ENCODE results near the gene ASIC5.

ASIC5 gene

GRCh38 chr4:155853189-155853588 lies 12.9 kb downstream of the ASIC5 start:
- Histone ChIP-seq H3K9ac (ENCODE audit: low read depth, low read length) (no peak overlapping the region), H3K36me3 (ENCODE audit: insufficient read depth, low read length) (no peaks in the 10 kb centered on the region), H3K9me3 (ENCODE audit: control insufficient read depth, insufficient read depth, low read length) (no peaks in the 10 kb centered on the region), H3K4me1 (ENCODE audit: insufficient read depth, low read length) (no peaks in the 10 kb centered on the region)

GRCh38 chr4:155849042-155849441 lies 17.0 kb downstream of the ASIC5 start:
- H3K36me3 ChIP-seq (ENCODE audit: insufficient read depth, low read length): no peaks in the 10 kb centered on the region

GRCh38 chr4:155846929-155847328 lies 19.1 kb downstream of the ASIC5 start:
- peaks cover 3% of the 10 kb centered on the region; the same call in 1 of the 2 replicates for H3K9me3 ChIP-seq (ENCODE audit: control insufficient read depth, insufficient read depth, low read length)
- no peaks in the 10 kb centered on the region for H3K36me3 ChIP-seq (ENCODE audit: insufficient read depth, low read length)
- H3K4me1 ChIP-seq (ENCODE audit: insufficient read depth, low read length): no peaks in the 10 kb centered on the region
- H3K9ac ChIP-seq (ENCODE audit: low read depth, low read length): no peak overlapping the region

More at GRCh38 chr4:155849042-155849441, 17.0 kb downstream of the ASIC5 start:
- Histone ChIP-seq H3K9me3 (ENCODE audit: control insufficient read depth, insufficient read depth, low read length) (peaks cover 3% of the 10 kb centered on the region; the same call in 1 of the 2 replicates), H3K4me1 (ENCODE audit: insufficient read depth, low read length) (no peaks in the 10 kb centered on the region), H3K9ac (ENCODE audit: low read depth, low read length) (no peak overlapping the region)

- Histone ChIP-seq H3K36me3 (ENCODE audit: insufficient read depth, low read length) (no peaks in the 10 kb centered on the region), H3K4me1 (ENCODE audit: insufficient read depth, low read length) (no peaks in the 10 kb centered on the region), H3K9me3 (ENCODE audit: control insufficient read depth, insufficient read depth, low read length) (peaks cover 3% of the 10 kb centered on the region; the same call in 1 of the 2 replicates), H3K9ac (ENCODE audit: low read depth, low read length) (no peak overlapping the region)
Measured at GRCh38 chr4:155842080-155842479, 24.0 kb downstream of the ASIC5 start.

- H3K9ac ChIP-seq (ENCODE audit: low read depth, low read length): no peak overlapping the region
- no peaks in the 10 kb centered on the region for H3K9me3 ChIP-seq (ENCODE audit: control insufficient read depth, insufficient read depth, low read length)
- H3K36me3 ChIP-seq (ENCODE audit: insufficient read depth, low read length): no peaks in the 10 kb centered on the region
- no peaks in the 10 kb centered on the region for H3K4me1 ChIP-seq (ENCODE audit: insufficient read depth, low read length)
Measured at GRCh38 chr4:155837203-155837796, 28.8 kb downstream of the ASIC5 start.

GRCh38 chr4:155832664-155833063 lies 33.4 kb downstream of the ASIC5 start:
- Histone ChIP-seq H3K36me3 (ENCODE audit: insufficient read depth, low read length) (no peaks in the 10 kb centered on the region), H3K9me3 (ENCODE audit: control insufficient read depth, insufficient read depth, low read length) (no peaks in the 10 kb centered on the region), H3K4me1 (ENCODE audit: insufficient read depth, low read length) (no peaks in the 10 kb centered on the region), H3K9ac (ENCODE audit: low read depth, low read length) (no peak overlapping the region)

- H3K36me3 ChIP-seq (ENCODE audit: insufficient read depth, low read length): no peaks in the 10 kb centered on the region
- H3K9ac ChIP-seq (ENCODE audit: low read depth, low read length): no peak overlapping the region
- no peaks in the 10 kb centered on the region for H3K9me3 ChIP-seq (ENCODE audit: control insufficient read depth, insufficient read depth, low read length)
- H3K4me1 ChIP-seq (ENCODE audit: insufficient read depth, low read length): no peaks in the 10 kb centered on the region
Measured at GRCh38 chr4:155828628-155829027, 37.4 kb downstream of the ASIC5 start.

- no peaks in the 10 kb centered on the region for H3K4me1 ChIP-seq (ENCODE audit: insufficient read depth, low read length)
- no peak overlapping the region for H3K9ac ChIP-seq (ENCODE audit: low read depth, low read length)
- H3K9me3 ChIP-seq (ENCODE audit: control insufficient read depth, insufficient read depth, low read length): no peaks in the 10 kb centered on the region
- H3K36me3 ChIP-seq (ENCODE audit: insufficient read depth, low read length): no peaks in the 10 kb centered on the region
Measured at GRCh38 chr4:155822572-155822971, 43.5 kb downstream of the ASIC5 start.

- no peaks in the 10 kb centered on the region for H3K4me1 ChIP-seq (ENCODE audit: insufficient read depth, low read length)
- H3K36me3 ChIP-seq (ENCODE audit: insufficient read depth, low read length): no peaks in the 10 kb centered on the region
- no peaks in the 10 kb centered on the region for H3K9me3 ChIP-seq (ENCODE audit: control insufficient read depth, insufficient read depth, low read length)
- H3K9ac ChIP-seq (ENCODE audit: low read depth, low read length): no peak overlapping the region
Measured at GRCh38 chr4:155820887-155821518, 45.1 kb downstream of the ASIC5 start.

GRCh38 chr4:155819066-155819465 lies 47.0 kb downstream of the ASIC5 start:
- no peaks in the 10 kb centered on the region for H3K9me3 ChIP-seq (ENCODE audit: control insufficient read depth, insufficient read depth, low read length)
- no peak overlapping the region for H3K9ac ChIP-seq (ENCODE audit: low read depth, low read length)
- no peaks in the 10 kb centered on the region for H3K4me1 ChIP-seq (ENCODE audit: insufficient read depth, low read length)
- H3K36me3 ChIP-seq (ENCODE audit: insufficient read depth, low read length): no peaks in the 10 kb centered on the region

GRCh38 chr4:155818639-155819038 lies 47.4 kb downstream of the ASIC5 start:
- Histone ChIP-seq H3K36me3 (ENCODE audit: insufficient read depth, low read length) (no peaks in the 10 kb centered on the region), H3K9ac (ENCODE audit: low read depth, low read length) (no peak overlapping the region), H3K9me3 (ENCODE audit: control insufficient read depth, insufficient read depth, low read length) (no peaks in the 10 kb centered on the region), H3K4me1 (ENCODE audit: insufficient read depth, low read length) (no peaks in the 10 kb centered on the region)

GRCh38 chr4:155811083-155811482 lies 55.0 kb downstream of the ASIC5 start:
- H3K4me1 ChIP-seq (ENCODE audit: insufficient read depth, low read length): no peaks in the 10 kb centered on the region
- H3K9ac ChIP-seq (ENCODE audit: low read depth, low read length): no peak overlapping the region
- H3K36me3 ChIP-seq (ENCODE audit: insufficient read depth, low read length): no peaks in the 10 kb centered on the region
- H3K9me3 ChIP-seq (ENCODE audit: control insufficient read depth, insufficient read depth, low read length): no peaks in the 10 kb centered on the region

- no peaks in the 10 kb centered on the region for H3K36me3 ChIP-seq (ENCODE audit: insufficient read depth, low read length)
- no peak overlapping the region for H3K9ac ChIP-seq (ENCODE audit: low read depth, low read length)
- no peaks in the 10 kb centered on the region for H3K4me1 ChIP-seq (ENCODE audit: insufficient read depth, low read length)
- no peaks in the 10 kb centered on the region for H3K9me3 ChIP-seq (ENCODE audit: control insufficient read depth, insufficient read depth, low read length)
Measured at GRCh38 chr4:155809835-155810234, 56.2 kb downstream of the ASIC5 start.

- no peaks in the 10 kb centered on the region for H3K4me1 ChIP-seq (ENCODE audit: insufficient read depth, low read length)
- no peaks in the 10 kb centered on the region for H3K9me3 ChIP-seq (ENCODE audit: control insufficient read depth, insufficient read depth, low read length)
- H3K9ac ChIP-seq (ENCODE audit: low read depth, low read length): no peak overlapping the region
- H3K36me3 ChIP-seq (ENCODE audit: insufficient read depth, low read length): no peaks in the 10 kb centered on the region
Measured at GRCh38 chr4:155807021-155807420, 59.1 kb downstream of the ASIC5 start.

GRCh38 chr4:155805016-155805415 lies 61.1 kb downstream of the ASIC5 start:
- Histone ChIP-seq H3K36me3 (ENCODE audit: insufficient read depth, low read length) (no peaks in the 10 kb centered on the region), H3K4me1 (ENCODE audit: insufficient read depth, low read length) (no peaks in the 10 kb centered on the region), H3K9me3 (ENCODE audit: control insufficient read depth, insufficient read depth, low read length) (no peaks in the 10 kb centered on the region), H3K9ac (ENCODE audit: low read depth, low read length) (no peak overlapping the region)

All from ES-I3 (cell line).